Adipose tissue (tissue), 3 donors: ENCODE results near the gene HMG20B. TPM values are rescaled to one million over a fixed set of nuclear protein-coding genes. Genes with fewer than 3 reads are reported as not detected.
"Not testable (repeated sequence)": the region's sequence is repeated elsewhere in the genome, so short reads cannot be mapped to it uniquely, and the experiment has no call there.

Source experiments
- H3K27ac ChIP-seq: one replicate; pipeline ENCODE4 v1.5.1; 2013; ENCODE audit warnings: low read depth, low read length
- WGBS, 3 donors: extraction: QIAGEN DNeasy Blood & Tissue Kit; methylation state at CpG; one replicate each; pipeline ENCODE4 v1.1.7; 2013; 5-methylcytosine and 5-hydroxymethylcytosine counted together
- polyA plus RNA-seq, 3 donors: library from polyadenylated mRNA; stranded (reverse); fragments of 200-250 nt; gene quantifications; one replicate each; pipeline ENCODE4 v1.2.3, GENCODE V29; 2013
- donor health status: healthy with polysubstance abuse.
- donor health status: Bipolar disorder and iron deficiency.
- donor health status: healthy.

Gene HMG20B
- polyA plus RNA-seq, 3 donors = 38.6 to 73.8 (median 65.1) TPM

- no peak overlapping the region for H3K27ac ChIP-seq
- WGBS, 3 donors = 81 to 90% (median 87%) methylated on average over 29 of the region's 29 CpGs
Observed at GRCh38 chr19:3575949-3576673, 3.4 kb downstream of the HMG20B start.

- no peak overlapping the region for H3K27ac ChIP-seq
- WGBS, 3 donors = 48 to 57% (median 49%) methylated on average over 37 to 71 of the region's 78 CpGs
Observed at GRCh38 chr19:3576696-3577443, 4.1 kb downstream of the HMG20B start.

GRCh38 chr19:3577723-3578344 lies 5.1 kb downstream of the HMG20B start:
- WGBS, 3 donors = 86 to 93% (median 89%) methylated on average over 55 to 60 of the region's 60 CpGs
- no peak overlapping the region for H3K27ac ChIP-seq

GRCh38 chr19:3578390-3578789 lies 5.6 kb downstream of the HMG20B start:
- 81 to 88% (median 85%) methylated on average over 14 to 17 of the region's 17 CpGs for WGBS, 3 donors

GRCh38 chr19:3580156-3580934 lies 7.6 kb downstream of the HMG20B start:
- H3K27ac ChIP-seq = no peak overlapping the region
- 53 to 69% (median 54%) methylated on average over 11 of the region's 11 CpGs for WGBS, 3 donors

More at GRCh38 chr19:3578390-3578789, 5.6 kb downstream of the HMG20B start:
- no peak overlapping the region for H3K27ac ChIP-seq

GRCh38 chr19:3581792-3582191 lies 9.0 kb downstream of the HMG20B start:
- not testable (repeated sequence) for H3K27ac ChIP-seq
- 78 to 87% (median 86%) methylated on average over 4 of the region's 4 CpGs for WGBS, 3 donors

GRCh38 chr19:3584036-3584802 lies 11.5 kb downstream of the HMG20B start:
- 84 to 90% (median 87%) methylated on average over 15 of the region's 15 CpGs for WGBS, 3 donors
- H3K27ac ChIP-seq = not testable (repeated sequence)

- 3 to 4% (median 3%) methylated on average over 54 to 84 of the region's 84 CpGs for WGBS, 3 donors
Observed at GRCh38 chr19:3585301-3586126, 12.8 kb downstream of the HMG20B start, which contains the start of gene GIPC3. GIPC3 (plus strand) TSS chr19:3585478; CDS start chr19:3585598, 120 bp downstream.

GRCh38 chr19:3586127-3586626 lies 13.4 kb downstream of the HMG20B start:
- H3K27ac ChIP-seq = no peak overlapping the region
- 23 to 27% (median 24%) methylated on average over 15 to 16 of the region's 16 CpGs for WGBS, 3 donors

More at GRCh38 chr19:3585301-3586126, 12.8 kb downstream of the HMG20B start, which contains the start of gene GIPC3:
- no peak within 1 kb of the TSS for H3K27ac ChIP-seq

GRCh38 chr19:3586707-3587346 lies 14.1 kb downstream of the HMG20B start:
- WGBS, 3 donors = 57 to 64% (median 60%) methylated on average over 31 of the region's 31 CpGs
- no peak overlapping the region for H3K27ac ChIP-seq

GRCh38 chr19:3589439-3589838 lies 16.7 kb downstream of the HMG20B start:
- 82 to 90% (median 85%) methylated on average over 11 of the region's 11 CpGs for WGBS, 3 donors
- no peak overlapping the region for H3K27ac ChIP-seq

GRCh38 chr19:3589949-3590348 lies 17.2 kb downstream of the HMG20B start:
- no peak overlapping the region for H3K27ac ChIP-seq
- 95 to 96% (median 96%) methylated on average over 19 to 22 of the region's 22 CpGs for WGBS, 3 donors

GRCh38 chr19:3590991-3591659 lies 18.4 kb downstream of the HMG20B start:
- no peak overlapping the region for H3K27ac ChIP-seq
- WGBS, 3 donors = 94 to 95% (median 94%) methylated on average over 8 of the region's 8 CpGs

GRCh38 chr19:3591876-3592613 lies 19.3 kb downstream of the HMG20B start:
- 64 to 87% (median 80%) methylated on average over 9 of the region's 9 CpGs for WGBS, 3 donors
- no peak overlapping the region for H3K27ac ChIP-seq

GRCh38 chr19:3593156-3593555 lies 20.4 kb downstream of the HMG20B start:
- no peak overlapping the region for H3K27ac ChIP-seq
- WGBS, 3 donors = 32 to 48% (median 44%) methylated on average over 10 to 11 of the region's 11 CpGs
